Hematopoietic multipotent progenitor cell treated with erythropoietin and hydrocortisone succinate and interleukin-3 and kit ligand, for 4 days (in vitro differentiated cells): ENCODE measurements around the gene RAE1.

Experiments
- DNase-seq: peaks from one replicate; pipeline ENCODE4 v3.0.0-alpha.2; 2015

Gene RAE1

DNA sequence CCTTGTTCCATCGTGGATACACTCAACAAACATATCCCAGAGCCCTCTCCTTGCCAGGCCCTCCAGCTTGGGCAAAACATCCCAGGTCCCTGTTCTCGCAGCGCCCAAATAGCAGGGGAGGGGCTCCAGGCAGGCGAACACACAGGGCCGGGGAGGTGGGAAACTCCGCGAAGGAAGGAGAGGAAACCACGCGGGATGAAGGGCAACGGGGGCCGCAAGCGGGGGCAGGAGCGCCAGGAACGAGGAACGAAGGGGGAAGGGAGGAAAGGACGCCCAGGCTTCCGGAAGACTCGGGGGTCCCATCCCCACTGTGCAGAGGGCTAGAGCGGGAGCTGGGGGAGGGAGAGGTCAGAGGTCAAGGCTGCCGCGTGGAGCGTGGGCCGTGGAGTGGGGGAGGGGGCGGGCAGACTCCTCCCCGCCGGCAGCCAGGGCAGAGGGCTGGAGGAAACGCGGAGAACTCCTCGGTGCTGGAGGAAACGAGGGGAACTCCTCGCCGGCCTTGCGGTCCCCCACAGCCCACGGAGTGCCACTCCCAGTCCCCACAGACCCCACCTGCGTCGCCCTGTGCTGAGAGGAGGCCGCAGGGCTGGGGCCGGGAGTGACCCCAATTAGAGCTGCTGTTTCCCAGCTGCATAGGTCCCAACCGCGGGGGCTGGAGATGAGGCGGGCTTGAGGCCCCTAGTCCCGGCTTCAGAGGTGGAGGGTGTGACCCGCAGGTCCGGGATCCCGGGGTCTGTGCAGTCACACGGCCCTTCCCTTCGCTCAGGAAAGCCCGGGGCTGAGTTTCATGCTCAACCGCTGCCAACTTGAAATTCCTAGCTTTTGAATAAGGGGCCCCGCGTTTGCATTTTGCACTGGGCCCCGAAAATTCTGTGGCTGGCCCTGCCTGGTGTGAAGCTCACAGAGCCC, 38.9 kb downstream of the RAE1 start:
- peak; percentile 63 for DNase-seq

DNA sequence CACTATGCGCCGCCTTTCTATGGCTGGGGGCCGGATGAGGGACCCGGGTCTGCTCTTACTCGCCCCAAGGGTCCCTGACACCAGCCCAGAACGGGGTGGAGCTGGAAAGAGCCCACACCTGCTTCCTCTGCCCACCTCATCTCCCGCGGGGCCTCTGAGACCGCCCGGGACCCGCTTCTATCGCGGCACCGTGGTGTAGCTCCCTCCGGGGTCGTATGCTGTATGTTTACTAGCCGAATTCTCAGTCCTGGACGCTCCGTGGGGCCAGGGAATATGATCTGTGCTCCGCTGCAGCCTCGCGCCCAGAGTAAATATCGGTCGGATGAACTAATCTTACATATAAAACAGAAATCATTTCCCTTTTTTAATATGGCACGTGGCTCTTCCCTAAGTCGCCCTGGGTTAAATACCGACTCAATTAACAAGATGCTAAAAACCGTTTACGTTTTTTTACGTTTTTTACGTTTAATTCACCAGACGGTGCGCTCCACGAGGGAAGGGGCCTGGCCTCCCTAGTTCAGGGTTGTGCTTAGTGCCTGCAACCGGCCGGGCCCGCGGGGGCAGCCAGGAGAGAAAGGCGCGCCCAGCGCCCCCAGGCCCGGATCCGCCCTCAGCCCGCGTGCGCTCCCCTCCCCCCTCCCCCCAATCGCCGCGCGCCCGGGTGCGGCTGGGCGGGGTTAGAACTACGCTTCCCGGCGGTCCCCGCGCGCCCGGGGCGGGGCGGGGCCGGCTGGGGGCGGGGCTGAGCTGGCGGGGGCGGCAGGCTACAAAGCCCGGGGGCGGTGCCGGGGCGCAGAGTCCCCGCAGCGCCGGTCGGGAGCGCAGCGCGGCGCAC, 39.8 kb downstream of the RAE1 start, which contains the start of gene RBM38:
Gene RBM38 (plus strand): TSS at position 793 of the 835 bp plus-strand sequence. CDS start 186 bp downstream, outside the sequence.
- DNase-seq = peak; percentile 87

DNA sequence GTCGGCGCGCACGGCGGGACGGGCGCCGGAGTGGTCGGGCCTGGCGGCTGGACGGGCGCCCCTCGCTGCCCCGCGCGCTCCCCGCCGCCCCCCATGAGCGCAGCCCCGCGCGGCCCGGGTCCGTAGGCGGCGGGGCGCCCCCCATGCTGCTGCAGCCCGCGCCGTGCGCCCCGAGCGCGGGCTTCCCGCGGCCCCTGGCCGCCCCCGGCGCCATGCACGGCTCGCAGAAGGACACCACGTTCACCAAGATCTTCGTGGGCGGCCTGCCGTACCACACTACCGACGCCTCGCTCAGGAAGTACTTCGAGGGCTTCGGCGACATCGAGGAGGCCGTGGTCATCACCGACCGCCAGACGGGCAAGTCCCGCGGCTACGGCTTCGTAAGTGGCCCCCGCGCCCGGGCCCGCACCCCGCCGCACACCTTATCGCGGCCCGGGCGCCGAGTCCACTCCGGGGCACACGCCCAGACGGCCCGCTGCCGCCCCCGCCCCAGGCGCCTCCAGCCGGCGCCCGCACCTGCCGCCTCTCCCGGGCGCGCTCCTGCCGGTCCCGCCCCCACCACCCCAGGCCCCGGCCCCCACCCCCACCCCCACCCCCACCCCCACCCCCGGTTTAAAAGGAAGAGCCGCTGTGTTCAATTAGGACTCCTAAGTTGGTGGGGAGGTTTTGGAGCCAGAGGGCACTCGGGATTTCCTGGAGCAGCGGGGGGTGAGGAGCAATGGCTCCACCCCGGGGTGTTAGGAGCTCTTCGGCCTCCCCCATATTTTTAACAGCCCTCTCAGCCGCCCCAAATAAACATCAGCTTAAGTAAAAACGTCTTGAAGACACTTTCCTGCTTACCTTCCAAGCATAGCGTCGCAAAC, 40.6 kb downstream of the RAE1 start:
- peak; percentile 48 for DNase-seq

DNA sequence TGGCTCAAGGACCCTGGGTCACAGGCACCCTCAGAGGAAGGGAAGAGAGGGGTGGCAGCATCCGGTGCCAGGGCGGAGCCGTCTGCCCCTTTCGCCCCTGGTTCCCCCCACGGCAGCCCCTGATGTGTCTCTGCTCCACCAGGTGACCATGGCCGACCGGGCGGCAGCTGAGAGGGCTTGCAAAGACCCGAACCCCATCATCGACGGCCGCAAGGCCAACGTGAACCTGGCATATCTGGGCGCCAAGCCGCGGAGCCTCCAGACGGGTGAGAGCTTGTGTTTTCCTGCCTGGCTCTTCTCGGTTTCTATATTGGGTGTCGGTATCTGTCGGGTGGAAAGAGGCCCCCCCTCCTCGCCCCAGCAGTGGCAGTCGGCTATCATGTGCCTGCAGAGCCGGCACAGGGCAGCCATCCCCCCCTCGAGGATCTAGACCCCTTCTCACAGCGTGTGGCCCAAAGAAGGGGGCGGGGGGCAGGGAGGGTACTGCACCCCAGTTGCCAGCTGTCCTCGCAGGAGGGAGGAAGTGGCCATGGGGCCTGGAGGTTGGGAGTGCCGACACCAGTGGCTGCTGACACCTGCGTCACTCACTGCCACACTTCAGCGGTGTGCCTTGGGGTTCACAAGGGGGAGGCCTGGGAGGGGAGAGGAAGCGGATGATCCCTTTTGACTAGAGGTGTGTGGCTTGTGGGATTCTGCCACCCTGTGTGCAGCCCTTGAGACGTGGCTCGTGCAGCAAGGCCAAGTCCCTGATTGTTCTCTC, 41.6 kb downstream of the RAE1 start:
- DNase-seq = peak; percentile 73

DNA sequence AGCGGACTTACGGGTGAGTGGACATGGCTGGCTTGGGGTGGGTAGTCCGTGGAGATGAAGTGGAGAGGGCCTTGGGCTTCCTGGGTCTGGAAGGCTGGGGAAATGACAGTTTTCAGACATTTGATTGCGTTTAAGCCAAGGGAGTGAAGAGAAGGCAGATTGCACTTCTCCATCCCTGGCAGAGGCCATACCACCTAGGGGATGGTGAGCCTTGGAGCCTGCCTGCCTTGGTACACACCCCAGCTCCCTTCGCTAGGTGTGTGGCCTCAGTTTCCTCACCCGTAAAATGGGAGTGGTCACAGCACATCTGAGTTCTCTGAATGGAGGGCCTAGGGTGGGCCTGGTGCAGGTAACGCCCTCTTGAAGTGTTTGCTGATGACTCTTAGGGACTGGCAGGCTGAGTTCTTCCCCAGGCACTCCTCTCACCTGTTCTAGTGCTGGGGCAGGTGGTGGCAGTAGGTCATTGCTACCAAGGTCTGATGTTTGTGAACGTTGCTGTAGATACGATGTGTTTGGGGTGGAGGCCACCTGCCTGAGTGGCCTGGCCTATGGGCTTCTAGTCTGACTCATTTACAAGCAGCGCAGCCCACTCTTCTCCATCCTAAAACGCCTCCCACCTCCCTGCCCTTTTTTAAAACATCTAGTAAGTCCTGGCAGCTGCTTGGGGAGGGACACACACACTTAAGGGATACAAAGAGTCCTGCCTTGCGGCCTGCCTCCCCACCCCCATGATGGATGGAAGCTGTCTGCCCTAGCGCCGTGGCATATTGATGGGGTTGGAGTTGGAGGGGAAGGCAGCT, 42.5 kb downstream of the RAE1 start:
- DNase-seq = no peak

DNA sequence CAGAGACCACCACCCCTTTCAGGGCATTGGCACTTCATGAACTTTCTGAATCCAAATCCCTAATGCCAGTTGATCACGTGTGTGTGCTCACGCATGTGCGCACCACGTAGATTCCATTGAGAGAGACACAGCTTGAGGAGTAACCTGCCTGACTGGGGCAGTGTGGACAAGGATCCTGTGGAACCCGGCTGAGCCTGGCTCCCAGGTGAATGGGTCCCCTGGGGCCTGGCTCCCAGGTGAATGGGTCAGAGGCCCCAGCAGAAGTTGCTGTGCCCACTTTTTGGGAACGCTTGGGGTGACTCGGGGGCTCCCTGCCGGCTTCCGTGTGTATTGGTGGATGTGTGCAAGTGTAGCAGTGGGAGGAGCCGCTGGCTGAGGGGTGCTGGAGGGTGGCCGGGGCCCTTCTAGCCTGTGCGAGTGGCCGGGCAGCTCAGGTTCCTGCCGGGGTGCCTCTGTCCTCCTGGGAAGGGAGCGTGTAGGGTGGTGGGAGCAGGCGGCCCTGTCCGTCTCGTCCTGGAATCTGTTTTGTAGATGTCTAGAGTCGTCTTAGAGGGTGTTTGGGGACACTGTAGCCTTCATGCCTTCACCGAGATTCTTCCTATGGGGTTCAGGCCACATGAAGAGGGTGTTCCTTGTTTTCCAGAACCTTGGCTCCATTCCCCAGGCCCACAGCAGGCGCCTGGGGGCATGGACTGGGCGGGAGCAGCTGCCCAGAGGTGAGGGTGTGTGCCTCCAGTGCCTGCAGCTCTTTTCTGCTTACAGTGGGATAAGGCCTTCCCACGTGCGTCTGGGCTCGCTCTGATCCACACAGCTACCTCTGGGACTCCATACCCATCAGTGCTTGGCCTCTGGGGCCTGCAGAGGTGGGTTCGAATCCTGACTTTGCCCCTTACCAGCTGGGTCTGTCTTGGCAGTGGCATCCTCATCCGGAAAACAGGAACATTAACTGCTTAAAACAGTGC, 43.3 kb downstream of the RAE1 start:
- DNase-seq = no peak

DNA sequence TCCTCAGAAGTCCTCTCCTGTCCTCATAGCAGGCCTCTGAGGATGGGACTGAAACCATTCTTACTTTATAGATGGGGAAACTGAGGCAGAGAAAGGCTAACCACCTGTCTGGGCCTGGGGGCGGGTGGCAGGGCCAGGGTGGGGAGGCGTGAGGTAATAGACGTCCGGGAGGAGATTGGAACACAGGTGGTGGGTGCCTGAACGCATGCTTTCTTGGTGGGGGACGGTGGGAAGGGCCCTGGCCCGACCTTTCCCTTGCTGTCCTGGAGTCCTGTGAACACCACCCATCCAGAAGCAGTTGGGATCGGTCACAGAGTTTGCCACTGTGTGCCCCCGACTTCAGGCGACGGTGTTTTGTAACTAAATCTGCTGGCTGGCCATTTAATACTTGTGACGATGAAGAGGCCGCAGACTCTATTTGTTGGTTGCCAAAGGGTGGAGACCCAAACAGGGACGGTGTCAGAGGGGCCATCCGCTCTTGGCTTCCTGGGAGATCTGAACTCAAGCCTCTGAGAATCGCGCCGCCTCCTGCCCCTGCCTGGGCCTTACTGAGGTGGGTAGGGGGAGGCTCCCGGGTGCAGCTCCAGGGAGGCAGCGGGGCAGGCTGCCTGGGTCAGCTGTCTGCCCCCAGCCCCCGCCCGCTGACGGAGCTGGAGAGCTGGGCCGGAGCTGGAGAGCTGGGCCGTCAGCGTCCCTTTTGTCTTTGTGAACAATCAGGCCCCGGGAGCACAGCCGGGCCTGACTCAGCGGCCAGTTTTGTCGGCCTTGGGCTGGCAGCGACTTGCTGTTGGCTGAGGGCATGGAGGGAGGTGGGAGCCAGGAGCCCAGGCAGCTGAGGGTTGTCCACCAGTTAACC, 44.3 kb downstream of the RAE1 start:
- no peak for DNase-seq

DNA sequence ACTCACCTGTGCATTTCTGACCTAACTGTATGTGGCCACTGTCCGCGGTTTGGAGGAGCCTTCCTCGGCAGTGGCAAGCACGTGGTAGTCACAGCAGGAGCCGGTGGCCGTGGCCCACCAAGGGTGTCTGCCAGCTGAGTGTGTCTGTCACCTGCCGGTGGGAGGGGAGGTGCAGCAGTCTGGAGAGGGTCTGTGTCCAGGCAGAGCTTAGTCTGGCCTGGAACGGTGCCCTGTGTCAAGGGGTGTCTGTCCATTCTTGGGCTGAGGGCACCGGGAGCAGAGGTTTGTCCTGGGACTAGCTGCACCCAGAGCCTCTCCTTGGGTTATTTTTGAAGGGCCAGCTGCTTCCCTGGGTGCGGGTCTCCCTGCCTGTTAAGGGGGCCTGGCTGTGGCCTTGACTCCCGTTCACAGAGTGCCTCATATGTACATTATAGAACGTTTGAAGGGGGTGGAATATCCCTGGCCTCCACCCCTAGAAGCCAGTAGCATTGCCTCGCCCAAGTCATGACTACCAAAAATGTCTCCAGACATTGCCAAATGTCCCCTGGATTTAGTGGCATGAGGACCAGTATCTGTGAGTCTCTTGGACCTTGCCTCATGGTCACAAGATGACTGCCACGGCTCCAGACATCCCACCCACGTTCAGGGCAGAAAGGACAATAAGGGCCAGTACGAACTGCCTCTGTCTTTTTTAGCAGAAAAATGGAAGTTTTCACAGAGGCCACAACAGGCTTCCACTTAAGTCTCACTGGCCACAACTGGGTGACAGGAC, 45.3 kb downstream of the RAE1 start:
- DNase-seq = no peak

DNA sequence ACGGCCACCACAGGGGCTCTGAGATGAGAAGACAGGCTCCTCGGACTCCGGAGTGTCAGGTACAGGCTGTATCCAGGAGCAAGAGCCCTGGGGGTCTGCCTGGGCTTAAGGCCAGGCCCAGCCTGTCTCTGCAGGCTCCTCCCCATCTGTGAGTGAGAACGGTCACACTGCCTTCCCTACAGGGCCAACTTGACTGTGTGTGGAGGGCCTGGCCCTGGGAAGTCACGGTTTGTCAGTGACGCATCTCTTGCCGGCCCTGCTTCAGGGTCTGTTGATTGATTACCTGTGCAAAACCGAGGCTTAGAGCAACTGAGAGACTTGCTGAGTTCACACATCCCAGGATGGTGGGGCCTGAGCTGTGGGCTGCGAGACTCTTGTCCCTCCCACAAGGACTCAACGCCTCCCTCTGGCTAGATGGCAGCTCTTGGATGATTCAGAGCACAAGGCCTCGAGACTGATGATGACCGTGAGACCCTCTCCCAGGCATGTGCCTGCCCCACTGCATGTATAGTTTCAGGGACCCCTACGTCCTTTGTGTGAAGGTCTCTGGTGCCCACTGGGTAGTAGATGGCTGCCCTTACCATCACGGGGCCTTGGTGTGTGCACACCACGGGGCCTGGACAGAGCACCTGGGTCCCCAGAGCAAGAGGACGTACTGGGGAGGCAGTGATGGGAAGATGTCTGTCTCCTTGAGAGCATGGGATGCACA, 46.1 kb downstream of the RAE1 start:
- no peak for DNase-seq

DNA sequence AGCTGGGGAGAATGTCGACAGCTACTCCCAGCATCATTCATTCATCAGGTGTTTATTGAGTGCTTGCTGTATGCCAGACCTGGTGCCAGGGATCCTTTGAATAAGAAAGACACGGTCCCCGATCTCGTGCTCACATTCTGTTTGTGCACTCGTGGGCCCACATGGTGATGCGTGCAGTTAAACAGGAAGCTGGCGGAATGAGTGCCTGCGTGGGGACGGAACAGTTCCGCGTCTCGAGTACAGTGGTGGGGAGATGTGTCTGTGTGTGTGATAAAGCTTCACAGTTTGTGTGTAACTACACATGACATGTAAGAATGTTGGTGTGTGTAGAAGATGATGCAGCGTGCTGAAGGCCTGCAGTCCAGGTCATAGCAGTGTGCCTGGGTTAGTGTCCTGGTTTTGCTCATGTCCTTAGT, 46.6 kb downstream of the RAE1 start:
- DNase-seq = peak; percentile 54

DNA sequence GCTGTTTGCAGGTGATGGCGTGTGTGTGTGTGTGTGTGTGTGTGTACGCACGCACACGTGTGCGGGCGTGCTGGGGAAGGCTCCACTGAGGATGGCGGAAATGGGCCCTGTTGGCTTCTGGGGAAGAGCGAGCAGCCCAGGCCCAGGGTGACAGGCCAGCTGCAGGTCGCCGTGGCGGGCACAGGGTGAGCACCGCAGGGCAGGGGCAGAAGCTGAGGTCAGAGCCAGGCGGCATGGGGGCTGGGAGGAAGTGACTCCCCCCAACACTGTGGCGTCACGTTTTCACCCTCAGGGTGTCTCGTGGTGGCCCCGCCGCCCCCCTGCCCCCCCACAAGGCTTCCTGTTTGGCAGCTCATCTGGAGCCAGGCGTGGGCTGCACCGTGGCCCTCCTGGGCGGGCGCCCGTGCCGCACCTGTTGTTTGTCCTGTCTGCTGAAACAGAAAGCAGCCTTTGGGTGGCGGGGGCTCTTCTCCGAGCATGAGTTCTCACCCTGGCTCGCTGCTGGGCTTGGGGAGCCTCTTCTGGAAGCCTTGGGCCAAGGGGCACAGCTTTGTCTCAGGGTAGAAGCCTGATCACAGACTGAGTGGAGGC, 47.3 kb downstream of the RAE1 start:
- DNase-seq = peak; percentile 81

DNA sequence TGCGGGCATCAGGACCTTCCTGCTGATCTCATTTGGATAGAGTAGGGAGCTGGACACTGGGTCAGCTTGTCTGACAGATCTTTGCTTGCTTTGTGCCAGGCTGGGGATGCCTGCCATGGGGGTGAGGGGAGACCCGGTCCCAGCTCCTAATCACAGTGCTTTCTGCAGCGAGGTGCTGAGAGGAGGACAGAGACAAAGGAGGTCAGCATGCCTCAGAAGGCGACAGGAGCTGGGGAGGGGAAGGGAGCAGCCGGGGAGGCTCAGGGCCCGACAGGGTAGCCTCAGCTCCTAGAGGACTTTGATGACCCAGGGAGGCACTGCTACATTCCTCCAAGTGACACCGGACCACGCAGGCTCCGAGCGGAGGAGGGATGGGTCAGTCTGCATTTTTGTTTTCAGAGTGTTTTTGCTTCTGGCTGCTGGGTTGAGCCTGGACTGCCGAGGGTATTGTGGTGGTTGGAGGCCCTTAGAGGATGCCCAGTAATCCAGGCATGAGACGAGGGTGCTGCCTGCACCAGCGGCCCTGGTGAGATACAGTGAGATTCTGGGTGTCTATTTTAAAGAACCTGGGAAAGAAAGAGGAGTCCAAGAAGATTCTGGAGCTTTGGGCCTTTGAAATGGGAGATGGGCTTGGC, 48.0 kb downstream of the RAE1 start:
- no peak for DNase-seq

DNA sequence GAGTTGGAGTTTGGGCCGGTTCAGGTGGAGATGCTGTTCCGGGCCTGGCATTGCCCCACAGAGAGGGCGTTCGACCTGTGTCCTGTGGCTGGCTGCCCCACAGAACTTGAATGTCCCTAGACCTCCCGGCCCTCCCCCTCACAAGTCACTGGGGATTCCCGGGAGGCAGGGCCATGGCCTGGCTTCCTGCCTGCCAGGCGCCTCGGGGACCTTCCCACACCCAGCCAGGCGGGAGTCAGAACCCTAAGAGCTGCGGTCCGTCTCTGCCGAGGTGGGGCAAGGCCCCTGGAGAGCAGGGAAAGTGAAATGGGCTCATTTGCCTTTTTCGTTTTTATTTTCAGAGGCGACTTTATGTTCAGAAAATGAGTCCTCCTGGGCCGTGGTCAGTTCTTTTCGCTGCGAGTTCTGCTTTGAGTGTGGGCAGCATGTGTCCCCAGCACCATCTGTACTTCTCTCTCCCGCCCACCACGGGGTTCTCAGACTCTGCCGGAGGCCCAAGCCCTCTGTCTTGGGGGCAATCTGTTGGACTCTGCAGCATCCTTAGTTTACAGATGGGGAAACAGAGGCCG, 48.6 kb downstream of the RAE1 start:
- DNase-seq = no peak

DNA sequence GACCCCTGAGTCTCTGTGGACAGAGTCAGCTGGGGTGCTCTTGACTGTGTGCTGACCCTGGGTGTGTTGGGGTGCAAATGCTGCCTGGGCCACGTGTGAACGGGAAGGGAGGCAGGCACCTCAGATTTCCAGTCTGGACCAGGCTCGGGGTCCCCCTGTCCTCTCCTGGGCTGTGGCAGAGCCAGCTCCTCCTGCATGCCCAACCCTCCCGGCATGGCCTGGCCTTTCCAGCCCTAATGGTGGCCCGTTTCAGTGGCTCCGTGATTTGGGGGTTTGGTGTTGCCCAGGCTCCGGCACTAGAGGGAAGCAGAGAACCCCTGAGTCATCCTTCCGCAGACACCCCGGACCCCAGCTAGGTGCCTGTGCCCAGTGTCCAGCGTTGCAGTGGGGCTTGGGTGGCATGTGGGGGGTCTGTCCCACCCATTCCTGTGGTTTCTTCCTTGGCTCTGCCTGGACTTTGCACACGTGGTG, 49.2 kb downstream of the RAE1 start:
- peak; percentile 27 for DNase-seq

DNA sequence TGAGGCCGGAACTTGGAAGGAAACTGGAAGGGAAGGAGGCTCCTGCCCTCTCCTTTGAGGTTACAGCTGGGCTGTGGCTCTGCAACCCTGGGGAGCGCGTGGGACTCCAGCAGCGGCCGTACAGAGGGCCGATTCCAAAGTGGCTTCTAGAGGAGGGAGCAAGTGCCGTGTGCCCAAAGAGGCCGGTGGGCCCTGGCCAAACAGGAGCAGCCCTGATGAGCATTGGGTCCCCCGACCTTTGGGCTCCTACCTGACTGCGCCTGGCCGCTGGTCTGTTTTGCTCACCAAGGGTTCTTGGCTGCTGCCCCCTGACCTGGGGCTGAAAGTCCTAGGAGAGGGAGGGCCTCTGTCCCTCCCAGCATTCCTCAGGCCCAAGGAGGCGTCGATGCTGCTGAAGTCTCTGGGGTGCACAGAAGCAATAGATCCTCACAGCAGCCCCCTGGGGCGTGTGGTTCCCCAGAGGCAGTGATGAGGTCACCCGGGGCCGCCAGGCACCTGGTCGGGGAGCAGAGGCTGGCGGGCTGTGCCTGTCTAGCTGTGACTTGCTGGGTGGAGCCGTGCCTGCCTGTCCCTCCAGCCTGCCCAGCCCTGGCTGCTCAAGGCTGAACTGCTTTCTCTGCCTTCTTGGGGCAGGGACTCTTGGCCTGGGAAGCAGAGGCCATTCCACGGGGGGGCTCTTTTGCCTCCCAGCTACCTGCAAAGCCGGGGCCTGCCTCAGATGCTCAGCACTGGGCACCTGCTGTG, 49.9 kb downstream of the RAE1 start:
- DNase-seq = no peak
